GM12878 (cell line): ENCODE results near the gene MAP3K5. TPM values are rescaled to one million over a fixed set of nuclear protein-coding genes. Genes with fewer than 3 reads are reported as not detected.

ENCODE experiments used
- ASH2L ChIP-seq: fragments of 300-600, 200-600 bp; sonication (generic); IDR thresholded peaks from 2 replicates; pipeline ENCODE4 v1.6.1; 2017; ENCODE audit warnings: low read depth, mild to moderate bottlenecking, borderline replicate concordance
- ESRRA ChIP-seq: IDR thresholded peaks from 2 replicates; pipeline ENCODE4 v1.6.1; 2012; ENCODE audit warnings: mild to moderate bottlenecking, low read length, improper control_type of control experiment
- HDAC6 ChIP-seq: fragments of 200-600 bp; sonication (generic); IDR thresholded peaks from one replicate; pipeline ENCODE4 v1.8.0; 2017; ENCODE audit warnings: antibody characterized with exemption; ENCODE audit not compliant: unreplicated experiment
- JUND ChIP-seq: IDR thresholded peaks from 2 replicates; pipeline ENCODE4 v1.6.1; 2012; ENCODE audit warnings: low read depth, mild to moderate bottlenecking, low read length, improper control_type of control experiment, moderate library complexity
- NR2F1 ChIP-seq: fragments of 450-650 bp; conservative IDR thresholded peaks from 2 replicates; pipeline ENCODE4 v1.6.1; 2017; ENCODE audit warnings: mild to moderate bottlenecking
- POLR2AphosphoS5 ChIP-seq: IDR thresholded peaks from 2 replicates; pipeline ENCODE4 v1.6.1; 2011; ENCODE audit warnings: mild to moderate bottlenecking, low read length, inconsistent platforms
- STAT3 ChIP-seq: IDR thresholded peaks from 2 replicates; pipeline ENCODE4 v1.6.1; 2011; ENCODE audit warnings: low read depth, low read length, improper control_type of control experiment
- SUZ12 ChIP-seq: fragments of 200-600 bp; sonication (generic); IDR thresholded peaks from one replicate; pipeline ENCODE4 v1.6.1; 2018; ENCODE audit warnings: antibody characterized with exemption, mild to moderate bottlenecking; ENCODE audit not compliant: unreplicated experiment
- TCF7 ChIP-seq: IDR thresholded peaks from 2 replicates; pipeline ENCODE4 v1.6.1; 2014; ENCODE audit warnings: antibody characterized with exemption, borderline replicate concordance
- ZBED1 ChIP-seq: IDR thresholded peaks from 2 replicates; pipeline ENCODE4 v1.6.1; 2016; ENCODE audit warnings: borderline replicate concordance
- ZNF622 ChIP-seq: fragments of 450-650 bp; IDR thresholded peaks from 2 replicates; pipeline ENCODE4 v1.6.1; 2017; ENCODE audit warnings: mild to moderate bottlenecking, inconsistent platforms
- polyA plus RNA-seq, 11 experiments: library from polyadenylated mRNA; depleted of rRNA in 4 of 11; unstranded in 6 of 11; stranded (reverse) in 5 of 11; fragments of >200 nt; fragmentation: Nextera tagmentation in 4 of 11; fragmentation: Illumina TruSeq in 1 of 11; extraction: Ambion mirVana in 4 of 11; extraction: Trizol in 1 of 11; gene quantifications; 1 replicate in 1 of 11; 2 replicates in 10 of 11; pipeline versions ENCODE4 v1.2.1 to v1.2.3, GENCODE V29; 2011 to 2016; ENCODE audit warnings: inconsistent platforms in 2 of 11, missing spikeins in 2 of 11, low read depth in 1 of 11
- total RNA-seq, 4 experiments: library from RNA; depleted of rRNA in 3 of 4; stranded (reverse); fragments of >200 nt in 3 of 4; fragmentation: Illumina TruSeq in 1 of 4; extraction: Trizol in 1 of 4; gene quantifications; 2 replicates each; pipeline versions ENCODE4 v1.2.1 to v1.2.3, GENCODE V29; 2013 to 2021
- TF ChIP-seq, protein P1 (sequence below): fragments of 450-650 bp; IDR thresholded peaks from 2 replicates; pipeline ENCODE4 v1.6.1; 2016; ENCODE audit warnings: mild to moderate bottlenecking

The MAP3K5 gene
- total and polyA plus RNA-seq, 10 of the 15 experiments (the other 5 are each of a cell fraction or from before 2014, with no cell fraction given), result 5.4 to 34.3 (median 26.4) TPM

DNA sequence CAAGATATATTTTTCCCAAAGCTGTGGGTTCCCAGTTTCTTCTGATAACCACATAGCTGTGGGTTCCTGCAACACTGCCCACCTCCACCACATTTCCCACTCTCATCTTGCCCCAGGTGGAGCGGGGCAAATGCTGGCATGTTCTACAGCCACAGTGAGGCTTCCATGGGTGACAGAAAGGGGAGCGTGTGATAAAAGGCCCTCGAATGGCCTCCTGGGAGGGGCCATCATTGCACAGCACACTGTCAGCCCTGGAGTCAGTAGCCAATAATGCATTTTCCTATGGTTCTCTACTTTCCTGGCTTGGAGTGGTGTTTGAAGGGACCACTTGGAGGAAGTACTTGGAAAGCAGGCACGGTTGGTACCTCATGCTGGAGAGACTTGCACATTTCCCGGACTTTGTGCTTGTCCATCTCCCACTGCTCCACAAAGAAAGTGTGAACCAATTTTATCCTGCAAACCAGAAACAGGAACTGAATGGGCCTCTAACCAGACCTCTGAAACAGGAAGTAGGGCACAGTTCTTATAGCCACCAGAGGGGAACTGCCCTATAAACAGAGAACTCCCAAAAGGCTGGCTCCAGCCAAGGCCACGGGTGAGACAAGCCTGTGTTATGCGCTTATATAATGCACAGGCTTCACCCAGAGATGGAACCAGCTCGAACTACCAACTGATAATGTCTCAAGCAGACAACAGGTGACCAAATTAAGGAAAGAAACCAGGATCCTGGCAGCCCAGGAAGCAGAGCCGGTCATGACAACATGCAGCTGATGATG is 8.6 kb downstream of the MAP3K5 start (continued):
- TF ChIP-seq POLR2AphosphoS5 (peak; percentile 83), ZNF622 (no peak), STAT3 (no peak), NR2F1 (no peak), ASH2L (no peak), ZBED1 (peak; percentile 57; the same call in 1 of the 2 replicates), HDAC6 (no peak), JUND (no peak), ESRRA (peak; percentile 50; the same call in 1 of the 2 replicates), SUZ12 (no peak), TCF7 (no peak)
- TF ChIP-seq, protein P1, sequence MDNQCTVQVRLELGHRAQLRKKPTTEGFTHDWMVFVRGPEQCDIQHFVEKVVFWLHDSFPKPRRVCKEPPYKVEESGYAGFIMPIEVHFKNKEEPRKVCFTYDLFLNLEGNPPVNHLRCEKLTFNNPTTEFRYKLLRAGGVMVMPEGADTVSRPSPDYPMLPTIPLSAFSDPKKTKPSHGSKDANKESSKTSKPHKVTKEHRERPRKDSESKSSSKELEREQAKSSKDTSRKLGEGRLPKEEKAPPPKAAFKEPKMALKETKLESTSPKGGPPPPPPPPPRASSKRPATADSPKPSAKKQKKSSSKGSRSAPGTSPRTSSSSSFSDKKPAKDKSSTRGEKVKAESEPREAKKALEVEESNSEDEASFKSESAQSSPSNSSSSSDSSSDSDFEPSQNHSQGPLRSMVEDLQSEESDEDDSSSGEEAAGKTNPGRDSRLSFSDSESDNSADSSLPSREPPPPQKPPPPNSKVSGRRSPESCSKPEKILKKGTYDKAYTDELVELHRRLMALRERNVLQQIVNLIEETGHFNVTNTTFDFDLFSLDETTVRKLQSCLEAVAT, result peak; percentile 88
